Measurements from ENCODE around the gene SV2B.

SV2B gene

DNA sequence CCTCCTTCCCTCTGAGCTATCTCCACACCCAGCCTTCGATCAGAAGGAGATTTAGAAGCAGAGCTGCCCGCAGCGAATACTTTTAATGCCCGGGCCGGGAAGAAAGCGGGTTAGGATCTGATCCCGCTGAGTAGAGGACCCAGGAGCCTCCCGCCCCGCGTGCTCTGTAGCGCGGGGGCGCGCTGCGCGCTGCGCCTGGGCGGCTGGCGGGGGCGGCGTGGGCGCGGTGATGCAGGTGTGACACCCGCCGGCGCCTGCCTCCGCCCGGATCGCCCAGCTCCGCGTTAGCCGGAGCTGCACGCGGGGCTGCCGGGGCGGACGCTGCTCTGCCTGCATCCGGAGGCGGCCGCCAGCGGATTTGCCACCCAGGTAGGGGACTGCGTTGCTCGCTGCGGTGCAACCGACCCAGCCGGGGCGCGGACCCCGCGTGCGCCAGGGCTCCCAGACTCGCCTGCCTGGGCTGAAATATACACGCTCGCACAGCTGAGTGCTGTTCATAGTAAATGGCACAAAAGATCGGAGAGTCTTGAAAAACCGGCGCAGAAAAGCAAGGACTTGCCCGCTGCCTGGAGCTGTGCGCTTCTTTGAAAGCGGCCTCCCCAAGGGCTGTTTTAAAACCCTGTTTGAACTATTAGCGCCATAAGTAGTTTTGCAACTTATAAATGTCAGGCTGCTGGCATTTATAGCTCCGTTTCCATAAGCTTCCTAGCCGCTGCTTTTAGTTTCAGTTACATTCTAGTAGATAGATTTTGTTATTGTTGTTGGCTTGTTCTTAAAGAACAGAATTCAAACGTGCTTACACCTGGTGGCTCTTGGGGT, at the start of gene SV2B:
SV2B (plus strand) TSS at position 263 of the 819 bp plus-strand sequence. CDS start 126,007 bp downstream, outside the sequence.
- peak within 1 kb of the TSS; percentile 80 for H3K4me3 Mint-ChIP-seq
- H3K36me3 Mint-ChIP-seq (ENCODE audit: low read depth) = no peaks in the 10 kb centered on the region
- H3K9me3 Mint-ChIP-seq = peaks cover 10% of the 10 kb centered on the region
- H3K27me3 Mint-ChIP-seq (ENCODE audit: low read depth, poor library complexity) = peaks cover 96% of the 10 kb centered on the region
- TF ChIP-seq, protein P1, sequence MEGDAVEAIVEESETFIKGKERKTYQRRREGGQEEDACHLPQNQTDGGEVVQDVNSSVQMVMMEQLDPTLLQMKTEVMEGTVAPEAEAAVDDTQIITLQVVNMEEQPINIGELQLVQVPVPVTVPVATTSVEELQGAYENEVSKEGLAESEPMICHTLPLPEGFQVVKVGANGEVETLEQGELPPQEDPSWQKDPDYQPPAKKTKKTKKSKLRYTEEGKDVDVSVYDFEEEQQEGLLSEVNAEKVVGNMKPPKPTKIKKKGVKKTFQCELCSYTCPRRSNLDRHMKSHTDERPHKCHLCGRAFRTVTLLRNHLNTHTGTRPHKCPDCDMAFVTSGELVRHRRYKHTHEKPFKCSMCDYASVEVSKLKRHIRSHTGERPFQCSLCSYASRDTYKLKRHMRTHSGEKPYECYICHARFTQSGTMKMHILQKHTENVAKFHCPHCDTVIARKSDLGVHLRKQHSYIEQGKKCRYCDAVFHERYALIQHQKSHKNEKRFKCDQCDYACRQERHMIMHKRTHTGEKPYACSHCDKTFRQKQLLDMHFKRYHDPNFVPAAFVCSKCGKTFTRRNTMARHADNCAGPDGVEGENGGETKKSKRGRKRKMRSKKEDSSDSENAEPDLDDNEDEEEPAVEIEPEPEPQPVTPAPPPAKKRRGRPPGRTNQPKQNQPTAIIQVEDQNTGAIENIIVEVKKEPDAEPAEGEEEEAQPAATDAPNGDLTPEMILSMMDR (IDR thresholded peaks at IDR 0.05) = no peak
- H3K27ac Mint-ChIP-seq = no peak within 1 kb of the TSS
- DNase-seq = peak; percentile 72
- peaks cover 29% of the 10 kb centered on the region for H3K4me1 Mint-ChIP-seq

- H3K4me1 Mint-ChIP-seq = no peaks in the 10 kb centered on the region
- H3K4me3 Mint-ChIP-seq = no peak overlapping the region
- DNase-seq = no peak
- no peak overlapping the region for H3K27ac Mint-ChIP-seq
- H3K36me3 Mint-ChIP-seq (ENCODE audit: low read depth) = no peaks in the 10 kb centered on the region
- TF ChIP-seq, protein P1 (IDR thresholded peaks at IDR 0.05) = no peak
- no peaks in the 10 kb centered on the region for H3K9me3 Mint-ChIP-seq
- H3K27me3 Mint-ChIP-seq (ENCODE audit: low read depth, poor library complexity) = peaks cover 66% of the 10 kb centered on the region
Measured at GRCh38 chr15:91051248-91051647, 48.8 kb upstream of the SV2B start.

DNA sequence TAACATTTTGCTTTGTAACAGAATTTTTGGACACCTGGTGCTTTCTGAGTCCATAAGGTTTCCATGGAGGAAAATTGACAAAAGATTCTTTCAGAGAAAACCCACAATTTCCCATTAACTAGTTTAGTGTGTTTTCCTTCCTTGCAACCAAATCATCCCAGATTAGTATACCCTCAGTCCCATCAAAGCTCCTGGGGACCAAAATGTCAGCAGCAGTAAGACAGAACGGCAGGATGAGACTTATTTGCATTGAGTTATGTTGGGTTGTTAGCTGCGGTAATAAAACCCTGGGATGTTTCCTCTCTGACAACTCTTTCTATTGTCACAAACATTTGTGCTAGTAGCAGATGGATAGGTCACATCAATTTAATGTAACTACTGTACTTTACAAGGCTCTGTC, 45.2 kb upstream of the SV2B start:
- H3K4me1 Mint-ChIP-seq = no peaks in the 10 kb centered on the region

GRCh38 chr15:91055548-91056331, 44.3 kb upstream of the SV2B start:
- TF ChIP-seq, protein P1 (IDR thresholded peaks at IDR 0.05) = peak; percentile 73
- Mint-ChIP-seq H3K27ac (no peak overlapping the region), H3K27me3 (ENCODE audit: low read depth, poor library complexity) (peaks cover 73% of the 10 kb centered on the region), H3K4me3 (no peak overlapping the region), H3K9me3 (peaks cover 9% of the 10 kb centered on the region), H3K4me1 (no peaks in the 10 kb centered on the region), H3K36me3 (ENCODE audit: low read depth) (no peaks in the 10 kb centered on the region)
- peak; percentile 63 for DNase-seq

More for the DNA sequence above, 45.2 kb upstream of the SV2B start:
- peaks cover 5% of the 10 kb centered on the region for H3K9me3 Mint-ChIP-seq
- DNase-seq = no peak
- no peak overlapping the region for H3K27ac Mint-ChIP-seq
- H3K27me3 Mint-ChIP-seq (ENCODE audit: low read depth, poor library complexity) = peaks cover 71% of the 10 kb centered on the region
- no peak overlapping the region for H3K4me3 Mint-ChIP-seq
- TF ChIP-seq, protein P1 (IDR thresholded peaks at IDR 0.05) = no peak
- no peaks in the 10 kb centered on the region for H3K36me3 Mint-ChIP-seq (ENCODE audit: low read depth)

GRCh38 chr15:91061230-91061629, 38.8 kb upstream of the SV2B start:
- TF ChIP-seq, protein P1 (IDR thresholded peaks at IDR 0.05) = no peak
- peaks cover 31% of the 10 kb centered on the region for H3K27me3 Mint-ChIP-seq (ENCODE audit: low read depth, poor library complexity)

More at GRCh38 chr15:91061230-91061629, 38.8 kb upstream of the SV2B start:
- no peak overlapping the region for H3K27ac Mint-ChIP-seq
- H3K4me1 Mint-ChIP-seq = peaks cover 6% of the 10 kb centered on the region
- DNase-seq = no peak
- no peaks in the 10 kb centered on the region for H3K36me3 Mint-ChIP-seq (ENCODE audit: low read depth)
- peaks cover 17% of the 10 kb centered on the region for H3K9me3 Mint-ChIP-seq
- H3K4me3 Mint-ChIP-seq = no peak overlapping the region

Measured in nephron progenitor cell (in vitro differentiated cells).